ENCODE measurements around the gene PLEKHM3. TPM values are rescaled to one million over a fixed set of nuclear protein-coding genes. Genes with fewer than 3 reads are reported as not detected.

Gene PLEKHM3
- polyA plus RNA-seq, 1 experiment: 5.8 TPM

- ChIA-PET CTCF (interaction anchor here (0.9 kb wide), 1 partner anchor 18 kb away, joined by 3 read pairs; no protein-coding TSS in a partner anchor), POLR2A (no interaction called here)
- Histone ChIP-seq H3K4me3 (ENCODE audit: low read depth, low read length) (no peak overlapping the region), H3K27me3 (ENCODE audit: control insufficient read depth, insufficient read depth, low read length) (no peaks in the 10 kb centered on the region), H3K36me3 (ENCODE audit: control insufficient read depth, insufficient read depth, low read length) (peaks cover 1% of the 10 kb centered on the region; the same call in 1 of the 2 replicates)
- no peak for DNase-seq (ENCODE audit: low read depth)
- TF ChIP-seq CTCF (IDR thresholded peaks at IDR 0.05; ENCODE audit: insufficient read depth, low read depth, low read length): no peak
These were observed 91.8 kb downstream of the PLEKHM3 start for GRCh38 chr2:207933396-207934065.

GRCh38 chr2:207932106-207932505 lies 93.2 kb downstream of the PLEKHM3 start:
- no peak for DNase-seq (ENCODE audit: low read depth)
- ChIA-PET CTCF (no interaction called here), POLR2A (no interaction called here)

GRCh38 chr2:207930747-207931146 lies 94.6 kb downstream of the PLEKHM3 start:
- no peak overlapping the region for H3K4me3 ChIP-seq (ENCODE audit: low read depth, low read length)

More at GRCh38 chr2:207932106-207932505, 93.2 kb downstream of the PLEKHM3 start:
- H3K36me3 ChIP-seq (ENCODE audit: control insufficient read depth, insufficient read depth, low read length): peaks cover 1% of the 10 kb centered on the region; the same call in 1 of the 2 replicates
- no peak overlapping the region for H3K4me3 ChIP-seq (ENCODE audit: low read depth, low read length)
- TF ChIP-seq CTCF (IDR thresholded peaks at IDR 0.05; ENCODE audit: insufficient read depth, low read depth, low read length): no peak
- H3K27me3 ChIP-seq (ENCODE audit: control insufficient read depth, insufficient read depth, low read length): no peaks in the 10 kb centered on the region

GRCh38 chr2:207929923-207930322 lies 95.4 kb downstream of the PLEKHM3 start:
- no peak overlapping the region for H3K4me3 ChIP-seq (ENCODE audit: low read depth, low read length)
- POLR2A ChIA-PET: no interaction called here
- peaks cover 1% of the 10 kb centered on the region; the same call in 1 of the 2 replicates for H3K36me3 ChIP-seq (ENCODE audit: control insufficient read depth, insufficient read depth, low read length)
- H3K27me3 ChIP-seq (ENCODE audit: control insufficient read depth, insufficient read depth, low read length): no peaks in the 10 kb centered on the region
- no peak for TF ChIP-seq CTCF (IDR thresholded peaks at IDR 0.05; ENCODE audit: insufficient read depth, low read depth, low read length)
- no peak for DNase-seq (ENCODE audit: low read depth)
- CTCF ChIA-PET: interaction anchor here (1.3 kb wide), 1 partner anchor 10 kb away, joined by 3 read pairs; no protein-coding TSS in a partner anchor

More at GRCh38 chr2:207930747-207931146, 94.6 kb downstream of the PLEKHM3 start:
- Histone ChIP-seq H3K36me3 (ENCODE audit: control insufficient read depth, insufficient read depth, low read length) (peaks cover 1% of the 10 kb centered on the region; the same call in 1 of the 2 replicates), H3K27me3 (ENCODE audit: control insufficient read depth, insufficient read depth, low read length) (no peaks in the 10 kb centered on the region)
- no peak for DNase-seq (ENCODE audit: low read depth)
- CTCF ChIA-PET: no interaction called here
- TF ChIP-seq CTCF (IDR thresholded peaks at IDR 0.05; ENCODE audit: insufficient read depth, low read depth, low read length): no peak
- POLR2A ChIA-PET: no interaction called here

GRCh38 chr2:207928079-207928478 lies 97.2 kb downstream of the PLEKHM3 start:
- CTCF ChIA-PET: no interaction called here
- H3K27me3 ChIP-seq (ENCODE audit: control insufficient read depth, insufficient read depth, low read length): no peaks in the 10 kb centered on the region
- H3K36me3 ChIP-seq (ENCODE audit: control insufficient read depth, insufficient read depth, low read length): peaks cover 1% of the 10 kb centered on the region; the same call in 1 of the 2 replicates
- H3K4me3 ChIP-seq (ENCODE audit: low read depth, low read length): no peak overlapping the region
- POLR2A ChIA-PET: no interaction called here
- DNase-seq (ENCODE audit: low read depth): no peak
- TF ChIP-seq CTCF (IDR thresholded peaks at IDR 0.05; ENCODE audit: insufficient read depth, low read depth, low read length): no peak
